Activated B cell treated with CpG ODN at 0.5 μM for 24 hours (primary cell): ENCODE data around the gene HTR1D. TPM values are rescaled to one million over a fixed set of nuclear protein-coding genes. Genes with fewer than 3 reads are reported as not detected.

Experiments used
- ATAC-seq: fragments of 200-7000 bp; cut with Tn5 transposase; one replicate; pipeline ENCODE4 v1.10.0; 2021; ENCODE audit warnings: low read depth, mild to moderate bottlenecking, moderate library complexity
- CTCF ChIA-PET: fragments of 350-600 bp; sonication (Branson Sonifier 250); formaldehyde crosslinking; loops from one replicate; lab custom pipeline; 2021; ENCODE audit warnings: antibody characterized with exemption; lab: Charles Lee
- POLR2A ChIA-PET: fragments of 350-600 bp; sonication (Branson Sonifier 250); formaldehyde crosslinking; loops from one replicate; lab custom pipeline; 2021; ENCODE audit warnings: antibody characterized with exemption; lab: Charles Lee
- DNase-seq: peaks from one replicate; pipeline ENCODE4 v3.0.0; 2022
- H3K27ac Mint-ChIP-seq: one replicate; pipeline ENCODE4 v1.8.0; 2020; ENCODE audit warnings: mixed read lengths
- H3K27me3 Mint-ChIP-seq: one replicate; pipeline ENCODE4 v1.8.0; 2021; ENCODE audit warnings: mixed read lengths
- H3K36me3 Mint-ChIP-seq: one replicate; pipeline ENCODE4 v1.8.0; 2021; ENCODE audit warnings: low read depth, mixed read lengths
- H3K4me1 Mint-ChIP-seq: one replicate; pipeline ENCODE4 v1.8.0; 2021; ENCODE audit warnings: mixed read lengths
- H3K4me3 Mint-ChIP-seq: one replicate; pipeline ENCODE4 v1.8.0; 2020; ENCODE audit warnings: mild to moderate bottlenecking, mixed read lengths
- H3K9me3 Mint-ChIP-seq: one replicate; pipeline ENCODE4 v1.8.0; 2020; ENCODE audit warnings: mixed read lengths
- CTCF ChIP-seq: fragments of 200-600 bp; IDR thresholded peaks from one replicate; pipeline ENCODE4 v1.8.0; 2022; ENCODE audit warnings: antibody characterized with exemption, mild to moderate bottlenecking
- intact Hi-C: fragments of 100-400 bp; cut with micrococcal nuclease; formaldehyde crosslinking; loops from one replicate; pipeline ENCODE4 v1.15.1; 2024
- total RNA-seq: library from RNA; stranded (reverse); gene quantifications from 2 replicates; pipeline ENCODE4 v1.2.3, GENCODE V29; 2022

Gene HTR1D
- total RNA-seq, 1 donor from 2014 or later = not detected

GRCh38 chr1:23200883-23201282, 16.4 kb downstream of the HTR1D start:
- Mint-ChIP-seq H3K9me3 (no peaks in the 10 kb centered on the region), H3K27me3 (peaks cover 8% of the 10 kb centered on the region), H3K27ac (no peak overlapping the region), H3K4me3 (no peak overlapping the region), H3K36me3 (no peaks in the 10 kb centered on the region), H3K4me1 (peaks cover 4% of the 10 kb centered on the region)
- ChIA-PET CTCF (interaction anchor here (1.2 kb wide), 1 partner anchor 17 kb away, joined by 4 read pairs; no protein-coding TSS in a partner anchor), POLR2A (no interaction called here)
- intact Hi-C loops = no loop called here
- ATAC-seq (no peak), DNase-seq (no peak)
- TF ChIP-seq CTCF = no peak

- H3K27ac Mint-ChIP-seq = no peak overlapping the region
- POLR2A ChIA-PET = interaction anchor here (0.7 kb wide), 1 partner anchor 85 kb away, joined by 5 read pairs; no protein-coding TSS in a partner anchor
- no peak for TF ChIP-seq CTCF
- DNase-seq (no peak), ATAC-seq (no peak)
- H3K27me3 Mint-ChIP-seq = peaks cover 10% of the 10 kb centered on the region
- H3K9me3 Mint-ChIP-seq = no peaks in the 10 kb centered on the region
- no peaks in the 10 kb centered on the region for H3K36me3 Mint-ChIP-seq
- no peak overlapping the region for H3K4me3 Mint-ChIP-seq
- CTCF ChIA-PET = interaction anchor here (1.7 kb wide), 1 partner anchor 13 kb away, joined by 8 read pairs; no protein-coding TSS in a partner anchor
- peaks cover 4% of the 10 kb centered on the region for H3K4me1 Mint-ChIP-seq
- intact Hi-C loops = no loop called here
Observed at GRCh38 chr1:23198373-23198772, 18.9 kb downstream of the HTR1D start.

- ATAC-seq = no peak
- Mint-ChIP-seq H3K4me1 (no peaks in the 10 kb centered on the region), H3K36me3 (no peaks in the 10 kb centered on the region), H3K9me3 (no peaks in the 10 kb centered on the region), H3K27ac (no peak overlapping the region), H3K4me3 (no peak overlapping the region), H3K27me3 (peaks cover 14% of the 10 kb centered on the region)
- intact Hi-C loops = no loop called here
- CTCF ChIA-PET = interaction anchor here (1.7 to 2.8 kb wide), 3 partner anchors 11 to 97 kb away, joined by 8 to 15 read pairs (median 11); no protein-coding TSS in a partner anchor
- POLR2A ChIA-PET = no interaction called here
- no peak for DNase-seq
- no peak for TF ChIP-seq CTCF
Observed at GRCh38 chr1:23196627-23197328, 20.5 kb downstream of the HTR1D start.

- intact Hi-C loops = no loop called here
- H3K27ac Mint-ChIP-seq = no peak overlapping the region
- DNase-seq (no peak), ATAC-seq (no peak)
- H3K9me3 Mint-ChIP-seq = no peaks in the 10 kb centered on the region
- TF ChIP-seq CTCF = no peak
- ChIA-PET CTCF (interaction anchor here (0.7 to 2.8 kb wide), 3 partner anchors 10 to 597 kb away, joined by 5 to 15 read pairs (median 11); partner anchors contain the start of gene LYPLA2), POLR2A (no interaction called here)
- no peaks in the 10 kb centered on the region for H3K4me1 Mint-ChIP-seq
- peaks cover 21% of the 10 kb centered on the region for H3K27me3 Mint-ChIP-seq
- H3K36me3 Mint-ChIP-seq = no peaks in the 10 kb centered on the region
- no peak overlapping the region for H3K4me3 Mint-ChIP-seq
Observed at GRCh38 chr1:23194119-23194984, 22.9 kb downstream of the HTR1D start.
